GM15510 (cell line): ENCODE data around the gene LYSMD1.

Experiments
- POLR2A ChIP-seq: IDR thresholded peaks from 3 replicates; pipeline ENCODE4 v1.6.1; 2011; ENCODE audit warnings: borderline replicate concordance; ENCODE audit not compliant: insufficient read length; ENCODE audit errors: extremely low read depth

LYSMD1 gene

GRCh38 chr1:151187205-151187604, 21.5 kb upstream of the LYSMD1 start:
- TF ChIP-seq POLR2A: no peak

DNA sequence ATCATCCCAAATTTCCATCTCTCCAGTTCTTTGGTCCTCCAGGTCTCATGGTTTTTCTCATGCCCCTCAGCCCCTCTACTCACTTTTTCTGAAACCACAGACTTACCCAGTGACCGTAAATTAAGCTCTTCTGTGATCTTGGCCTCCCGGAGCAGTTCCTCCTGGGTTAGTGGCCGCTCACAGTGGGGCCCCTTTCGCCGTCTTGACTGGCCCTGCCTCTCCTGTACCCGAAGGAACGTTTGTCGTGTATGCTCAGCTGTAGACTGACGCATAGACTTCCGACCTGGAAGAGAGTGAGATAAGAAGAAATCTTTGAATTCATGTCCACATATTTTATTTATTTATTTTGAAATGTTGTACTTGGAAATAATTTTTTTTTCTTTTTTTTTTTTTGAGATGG, 18.5 kb upstream of the LYSMD1 start:
- no peak for TF ChIP-seq POLR2A

- TF ChIP-seq POLR2A: no peak
These were observed 10.9 kb upstream of the LYSMD1 start for GRCh38 chr1:151176514-151177045.

DNA sequence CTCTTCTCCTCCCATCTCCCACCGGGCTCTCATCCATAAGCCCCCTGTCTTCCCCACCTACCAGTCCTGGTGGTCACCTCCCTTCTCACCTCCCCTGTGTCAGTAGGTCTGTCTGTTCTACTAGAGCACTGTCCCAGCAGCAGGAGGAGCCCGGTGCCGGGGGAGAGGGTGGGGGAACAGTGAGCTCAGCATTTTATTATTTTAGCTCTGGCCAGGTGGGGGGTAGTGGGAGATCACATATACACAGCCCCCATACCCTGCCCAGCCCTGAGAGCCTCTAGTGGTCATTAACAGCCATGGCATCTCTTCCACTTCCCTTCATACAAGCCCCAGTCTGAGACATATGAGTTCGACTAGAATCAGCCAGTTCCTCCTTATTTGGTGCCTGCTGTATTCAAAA, 10.2 kb upstream of the LYSMD1 start, which contains the start of gene TMOD4:
Gene TMOD4, minus strand, starts transcription at position 119 of the 400 bp plus-strand sequence. CDS start 1,106 bp downstream, outside the sequence.
- no peak for TF ChIP-seq POLR2A

GRCh38 chr1:151175041-151175741, 9.5 kb upstream of the LYSMD1 start:
- no peak for TF ChIP-seq POLR2A

- no peak for TF ChIP-seq POLR2A
These were observed 5.5 kb upstream of the LYSMD1 start for GRCh38 chr1:151171190-151171589.

- TF ChIP-seq POLR2A: no peak
These were observed 1.4 kb upstream of the LYSMD1 start for GRCh38 chr1:151167116-151167515.

DNA sequence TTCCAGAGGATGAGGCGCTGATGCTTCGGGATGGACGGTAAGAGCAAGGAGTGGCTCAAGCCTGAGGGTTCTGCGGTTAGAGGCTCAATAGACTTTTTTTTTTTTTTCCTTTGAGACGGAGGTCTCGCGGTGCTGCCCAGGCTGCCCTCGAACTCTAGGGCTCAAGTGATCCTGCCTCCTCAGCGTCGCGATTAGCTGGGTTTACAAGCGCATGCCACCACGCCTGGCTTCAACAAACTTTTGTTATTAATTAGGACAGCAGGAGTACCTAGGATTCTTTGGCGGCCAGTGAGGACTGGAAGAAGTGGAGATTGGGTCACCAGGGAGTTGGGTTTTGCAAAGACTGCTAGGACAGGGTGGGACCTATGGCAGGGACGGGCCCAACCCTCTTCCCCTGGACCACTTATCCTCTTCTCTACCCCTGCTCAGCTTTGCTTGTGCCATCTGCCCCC, 829 bp upstream of the LYSMD1 start:
- no peak for TF ChIP-seq POLR2A

DNA sequence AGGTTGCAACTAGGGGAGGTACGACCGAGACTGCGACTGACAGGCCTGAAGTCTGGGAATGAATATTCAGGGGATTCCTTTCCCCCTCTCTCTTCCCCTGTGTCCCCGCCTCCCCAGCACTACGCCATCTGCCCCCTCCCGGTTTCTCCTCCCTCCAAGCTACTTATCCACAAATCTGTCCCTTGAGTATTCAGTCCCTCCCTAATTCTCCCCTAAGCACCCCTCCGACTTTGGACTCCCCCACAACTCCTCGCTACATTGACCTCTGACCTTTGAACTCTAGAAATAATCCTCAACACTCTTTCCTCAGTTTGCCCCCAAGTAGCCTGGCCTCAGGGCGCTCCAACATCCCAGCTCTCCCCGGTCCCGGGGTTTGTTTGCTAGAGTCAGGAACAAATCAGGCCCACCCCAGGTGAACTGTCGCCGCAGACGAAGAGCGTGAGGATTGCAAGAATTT, 393 bp downstream of the LYSMD1 start:
- TF ChIP-seq POLR2A: no peak

DNA sequence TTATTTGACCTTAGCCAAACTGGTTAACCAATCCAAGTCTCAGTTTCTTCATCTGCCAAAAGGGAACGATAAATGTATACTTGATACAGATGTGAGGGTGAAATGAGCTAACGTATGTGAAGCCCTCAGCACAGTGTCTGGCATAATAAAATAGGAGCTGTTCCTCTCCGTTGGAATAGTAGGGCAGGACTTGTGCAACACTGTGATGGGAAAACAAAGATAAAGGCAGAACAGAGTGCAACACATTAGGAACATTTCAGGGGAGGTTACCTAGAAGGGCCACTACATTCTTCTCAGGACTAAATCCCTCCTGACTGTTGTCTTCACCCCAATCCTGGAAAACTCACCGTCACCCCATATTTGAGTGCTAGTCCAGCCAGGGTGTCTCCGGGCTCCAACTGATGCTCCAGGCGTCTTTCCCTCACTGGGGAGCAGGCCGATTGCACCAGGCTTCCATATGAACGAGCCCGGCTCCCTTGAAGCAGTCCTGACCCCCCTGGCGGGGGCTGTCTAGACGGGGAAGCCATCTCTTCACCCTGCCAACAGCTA, 896 bp downstream of the LYSMD1 start:
- no peak for TF ChIP-seq POLR2A

DNA sequence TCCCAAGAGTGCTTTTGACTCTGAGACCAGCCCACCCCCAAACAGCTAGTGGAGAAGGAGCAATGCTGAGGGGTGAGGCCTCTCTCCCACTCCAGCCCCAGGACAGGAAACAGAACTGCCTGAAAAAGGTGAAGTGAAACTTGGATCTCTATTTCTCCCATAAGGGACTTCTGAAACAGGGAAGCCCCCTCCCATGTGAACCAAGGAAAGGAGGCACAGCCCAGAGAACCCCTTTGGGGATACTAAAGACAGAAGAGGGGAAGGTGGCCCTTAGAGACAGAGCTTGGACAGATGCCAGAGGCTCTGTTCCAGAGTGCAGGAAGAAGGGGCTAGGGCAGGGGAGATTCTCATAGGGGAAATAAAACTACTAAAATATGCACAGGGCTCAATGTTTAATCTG, 6.3 kb downstream of the LYSMD1 start:
- no peak for TF ChIP-seq POLR2A

DNA sequence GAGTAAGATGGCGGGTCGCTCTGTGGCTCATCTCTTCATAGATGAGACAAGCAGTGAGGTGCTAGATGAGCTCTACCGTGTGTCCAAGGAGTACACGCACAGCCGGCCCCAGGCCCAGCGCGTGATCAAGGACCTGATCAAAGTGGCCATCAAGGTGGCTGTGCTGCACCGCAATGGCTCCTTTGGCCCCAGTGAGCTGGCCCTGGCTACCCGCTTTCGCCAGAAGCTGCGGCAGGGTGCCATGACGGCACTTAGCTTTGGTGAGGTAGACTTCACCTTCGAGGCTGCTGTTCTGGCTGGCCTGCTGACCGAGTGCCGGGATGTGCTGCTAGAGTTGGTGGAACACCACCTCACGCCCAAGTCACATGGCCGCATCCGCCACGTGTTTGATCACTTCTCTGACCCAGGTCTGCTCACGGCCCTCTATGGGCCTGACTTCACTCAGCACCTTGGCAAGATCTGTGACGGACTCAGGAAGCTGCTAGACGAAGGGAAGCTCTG, 6.9 kb downstream of the LYSMD1 start:
- TF ChIP-seq POLR2A: no peak

GRCh38 chr1:151158326-151158725, 7.4 kb downstream of the LYSMD1 start:
- TF ChIP-seq POLR2A: no peak

GRCh38 chr1:151157067-151157531, 8.6 kb downstream of the LYSMD1 start:
- TF ChIP-seq POLR2A: no peak

DNA sequence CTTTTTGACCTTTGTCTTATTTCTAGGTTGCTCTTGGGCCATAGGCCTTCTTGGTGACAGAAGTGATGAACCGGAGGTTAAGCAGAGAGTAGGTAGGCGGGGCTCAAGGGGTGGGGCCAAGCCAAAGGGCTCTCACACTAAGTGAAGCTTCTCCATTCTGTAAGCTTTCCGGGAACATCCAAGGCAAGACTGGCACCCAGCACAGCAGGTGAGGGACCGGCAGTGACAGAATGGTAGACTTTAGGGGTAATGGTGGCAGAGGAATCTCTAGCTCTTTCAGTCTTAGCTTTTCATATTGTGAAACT, 9.2 kb downstream of the LYSMD1 start, which contains the start of gene TNFAIP8L2:
Gene TNFAIP8L2, plus strand, starts transcription at position 135 of the 305 bp plus-strand sequence. CDS start 2,049 bp downstream, outside the sequence.
- peak; percentile 30 for TF ChIP-seq POLR2A
